OCI-LY7 (cell line): ENCODE data around the gene CDYL. TPM values are rescaled to one million over a fixed set of nuclear protein-coding genes. Genes with fewer than 3 reads are reported as not detected.

Experiments
- BruUV-seq: library from RNA; stranded (reverse); fragments of 400-500 nt; replicated peaks from 2 replicates; lab custom pipeline; 2021; lab: Mats Ljungman, UMichigan
- CTCF ChIA-PET: fragments of 300-600 bp; sonication (Branson Sonifier 250); formaldehyde crosslinking; loops from one replicate; lab custom pipeline; 2022; ENCODE audit warnings: antibody characterized with exemption; ENCODE audit not compliant: unreplicated experiment; lab: Charles Lee
- POLR2A ChIA-PET: fragments of 300-600 bp; sonication (Branson Sonifier 250); formaldehyde crosslinking; loops from one replicate; lab custom pipeline; 2022; ENCODE audit warnings: antibody characterized with exemption; lab: Charles Lee
- DNase-seq: peaks from one replicate; pipeline ENCODE4 v3.0.0-alpha.2; 2015; ENCODE audit warnings: low spot score
- H2AFZ ChIP-seq: fragments of 200-600 bp; sonication (generic), shearing (Covaris generic); 2 replicates; pipeline ENCODE4 v1.6.1; 2014; ENCODE audit warnings: mild to moderate bottlenecking, antibody characterized with exemption, low read length, moderate library complexity
- H3K27ac ChIP-seq: fragments of 200-600 bp; sonication (generic); 2 replicates; pipeline ENCODE4 v1.5.1; 2014; ENCODE audit warnings: mixed run types, low read depth, mild to moderate bottlenecking, moderate library complexity, low read length, inconsistent platforms; ENCODE audit not compliant: poor library complexity, severe bottlenecking
- H3K36me3 ChIP-seq: fragments of 200-600 bp; sonication (generic); 2 replicates; pipeline ENCODE4 v1.6.1; 2014; ENCODE audit warnings: mild to moderate bottlenecking, antibody characterized with exemption, low read length, moderate library complexity, mixed read lengths; ENCODE audit not compliant: insufficient read depth
- H3K4me1 ChIP-seq: fragments of 200-600 bp; sonication (generic); 2 replicates; pipeline ENCODE4 v1.5.1; 2014; ENCODE audit warnings: mild to moderate bottlenecking, low read length; ENCODE audit not compliant: insufficient read depth, poor library complexity, severe bottlenecking
- H3K4me2 ChIP-seq: fragments of 200-600 bp; sonication (generic); 2 replicates; pipeline ENCODE4 v1.6.1; 2014; ENCODE audit warnings: mild to moderate bottlenecking, low read length
- H3K4me3 ChIP-seq: fragments of 200-600 bp; sonication (generic); 2 replicates; pipeline ENCODE4 v1.5.1; 2014; ENCODE audit warnings: mild to moderate bottlenecking, low read depth, low read length; ENCODE audit not compliant: poor library complexity, severe bottlenecking
- H3K79me2 ChIP-seq: fragments of 200-600 bp; sonication (generic); 2 replicates; pipeline ENCODE4 v1.6.1; 2016; ENCODE audit warnings: low read depth, mild to moderate bottlenecking, low read length, moderate library complexity, mixed read lengths; ENCODE audit not compliant: insufficient read depth
- H3K9me2 ChIP-seq: fragments of 200-600 bp; sonication (generic); 2 replicates; pipeline ENCODE4 v1.6.1; 2016; ENCODE audit warnings: mild to moderate bottlenecking, low read length, mixed read lengths; ENCODE audit not compliant: insufficient read depth
- H3K9me3 ChIP-seq: fragments of 200-600 bp; sonication (generic); 2 replicates; pipeline ENCODE4 v1.6.1; 2014; ENCODE audit warnings: mild to moderate bottlenecking, mixed run types, low read length, mixed read lengths
- H4K20me1 ChIP-seq: fragments of 200-600 bp; sonication (generic); 2 replicates; pipeline ENCODE4 v1.6.1; 2014; ENCODE audit warnings: mild to moderate bottlenecking, antibody characterized with exemption, low read length, moderate library complexity, mixed read lengths; ENCODE audit not compliant: insufficient read depth
- CTCF ChIP-seq: fragments of 200-600 bp; sonication (generic); conservative IDR thresholded peaks from 2 replicates; pipeline ENCODE4 v1.5.1; 2014; ENCODE audit warnings: mild to moderate bottlenecking, antibody characterized with exemption, low read length, moderate library complexity, mixed read lengths
- EZH2phosphoT487 ChIP-seq: fragments of 200-600 bp; sonication (generic); IDR thresholded peaks from 2 replicates; pipeline ENCODE4 v1.6.1; 2018; ENCODE audit warnings: low read depth, borderline replicate concordance, mild to moderate bottlenecking, mixed run types, antibody characterized with exemption, low read length, moderate library complexity, mixed read lengths
- intact Hi-C: fragments of 100-400 bp; cut with micrococcal nuclease; formaldehyde crosslinking; loops from one replicate; pipeline ENCODE4 v1.10.0; 2022; ENCODE audit not compliant: unreplicated experiment
- total RNA-seq, 2 experiments: library from RNA; depleted of rRNA in 1 of 2; stranded (reverse); fragments of >200 nt in 1 of 2; shearing (Covaris generic) in 1 of 2; gene quantifications; 2 replicates each; pipeline ENCODE4 v1.2.3, GENCODE V29; 2014 to 2022

The CDYL gene
- total RNA-seq, 2 experiments from 2014 or later, result 33.6 to 76.4 TPM

GRCh38 chr6:4774715-4775493 lies 1.3 kb upstream of the CDYL start:
- Histone ChIP-seq H2AFZ (no peak overlapping the region), H3K9me2 (no peaks in the 10 kb centered on the region), H3K4me2 (no peak overlapping the region), H3K9me3 (no peaks in the 10 kb centered on the region; the same call in 1 of the 2 replicates), H4K20me1 (peaks cover 21% of the 10 kb centered on the region), H3K27ac (no peak overlapping the region), H3K4me3 (no peak overlapping the region), H3K36me3 (no peaks in the 10 kb centered on the region; the same call in 1 of the 2 replicates), H3K4me1 (peaks cover 19% of the 10 kb centered on the region), H3K79me2 (peaks cover 29% of the 10 kb centered on the region)
- no peak for DNase-seq
- TF ChIP-seq EZH2phosphoT487 (no peak), CTCF (no peak)
- ChIA-PET POLR2A (no interaction called here), CTCF (no interaction called here)
- no TSS peak for BruUV-seq
- intact Hi-C loops, result loop anchor here (5.0 to 10.0 kb wide), 4 partner anchors 162 to 1232 kb away; partner anchors contain the start of genes NRN1 and RPP40

GRCh38 chr6:4775494-4776130 lies 592 bp upstream of the CDYL start:
- BruUV-seq, result no TSS peak
- no peak for TF ChIP-seq EZH2phosphoT487
- ChIA-PET POLR2A (interaction anchor here (1.2 kb wide), 1 partner anchor 152 kb away, joined by 5 read pairs; no protein-coding TSS in a partner anchor), CTCF (interaction anchor here (0.5 kb wide), 1 partner anchor 571 kb away, joined by 3 read pairs; no protein-coding TSS in a partner anchor)
- Histone ChIP-seq H3K27ac (no peak overlapping the region), H2AFZ (no peak overlapping the region), H3K4me1 (peaks cover 24% of the 10 kb centered on the region), H3K9me2 (no peaks in the 10 kb centered on the region), H3K79me2 (peaks cover 33% of the 10 kb centered on the region), H4K20me1 (peaks cover 25% of the 10 kb centered on the region), H3K4me3 (peak overlapping the region; percentile 67), H3K4me2 (peak overlapping the region; percentile 50; the same call in 1 of the 2 replicates), H3K9me3 (no peaks in the 10 kb centered on the region; the same call in 1 of the 2 replicates), H3K36me3 (no peaks in the 10 kb centered on the region; the same call in 1 of the 2 replicates)
- intact Hi-C loops, result loop anchor here (2.0 to 10.0 kb wide), 5 partner anchors 105 to 1232 kb away; partner anchors contain the start of genes NRN1 and RPP40
- DNase-seq, result no peak
